MM.1S (cell line): ENCODE measurements around the gene TMEM267.
A peak's percentile ranks its signal among the peaks of the same experiment; 100 is the strongest.

Source experiments
- DNase-seq: peaks from one replicate; pipeline ENCODE4 v3.0.0-alpha.2; 2015
- H2AFZ ChIP-seq: fragments of 300-600 bp; sonication (generic); 2 replicates; pipeline ENCODE4 v1.6.0; 2016; ENCODE audit warnings: antibody characterized with exemption, low read length
- H3F3A ChIP-seq: fragments of 300-600 bp; sonication (generic); 2 replicates; pipeline ENCODE4 v1.6.1; 2016; ENCODE audit warnings: mild to moderate bottlenecking, antibody characterized with exemption, low read length, moderate library complexity, mixed read lengths; ENCODE audit not compliant: insufficient read depth
- H3K27ac ChIP-seq: fragments of 300-600 bp; sonication (generic); 2 replicates; pipeline ENCODE4 v1.5.1; 2016; ENCODE audit warnings: mild to moderate bottlenecking, low read length
- H3K27me3 ChIP-seq: fragments of 300-600 bp; sonication (generic); replicated peaks from 2 replicates; pipeline ENCODE4 v1.6.0; 2016; ENCODE audit warnings: low read length; ENCODE audit not compliant: insufficient read depth
- H3K36me3 ChIP-seq: fragments of 300-600 bp; sonication (generic); replicated peaks from 2 replicates; pipeline ENCODE4 v1.6.1; 2016; ENCODE audit warnings: mild to moderate bottlenecking, low read length, mixed read lengths; ENCODE audit not compliant: insufficient read depth
- H3K4me1 ChIP-seq: fragments of 300-600 bp; sonication (generic); 2 replicates; pipeline ENCODE4 v1.6.1; 2016; ENCODE audit warnings: low read length, mixed read lengths
- H3K4me2 ChIP-seq: fragments of 300-600 bp; sonication (generic); 2 replicates; pipeline ENCODE4 v1.6.0; 2016; ENCODE audit warnings: low read depth, low read length
- H3K4me3 ChIP-seq: fragments of 300-600 bp; sonication (generic); 2 replicates; pipeline ENCODE4 v1.5.1; 2016; ENCODE audit warnings: low read length, mixed read lengths
- H3K79me2 ChIP-seq: fragments of 300-600 bp; sonication (generic); 2 replicates; pipeline ENCODE4 v1.6.1; 2016; ENCODE audit warnings: mixed run types, low read length, mixed read lengths
- H3K9ac ChIP-seq: fragments of 300-600 bp; sonication (generic); 2 replicates; pipeline ENCODE4 v1.6.1; 2016; ENCODE audit warnings: low read length, mixed read lengths
- H3K9me2 ChIP-seq: fragments of 300-600 bp; sonication (generic); replicated peaks from 2 replicates; pipeline ENCODE4 v1.6.1; 2016; ENCODE audit warnings: mild to moderate bottlenecking, low read length, mixed read lengths; ENCODE audit not compliant: insufficient read depth
- H3K9me3 ChIP-seq: fragments of 300-600 bp; sonication (generic); replicated peaks from 2 replicates; pipeline ENCODE4 v1.6.1; 2016; ENCODE audit warnings: mild to moderate bottlenecking, low read length, mixed read lengths; ENCODE audit not compliant: insufficient read depth
- H4K20me1 ChIP-seq: fragments of 300-600 bp; sonication (generic); 2 replicates; pipeline ENCODE4 v1.6.1; 2016; ENCODE audit warnings: mild to moderate bottlenecking, low read length, moderate library complexity, mixed read lengths; ENCODE audit not compliant: insufficient read depth
- EZH2 ChIP-seq: fragments of 300-600 bp; sonication (generic); optimal IDR thresholded peaks from 2 replicates; pipeline ENCODE3; 2017; ENCODE audit warnings: low read depth, mild to moderate bottlenecking, antibody characterized with exemption, low read length, mixed read lengths
- EZH2phosphoT487 ChIP-seq: fragments of 300-600 bp; sonication (generic); IDR thresholded peaks from 2 replicates; pipeline ENCODE4 v1.6.1; 2018; ENCODE audit warnings: antibody characterized with exemption, low read length
- TF ChIP-seq, protein P1 (sequence below): fragments of 300-600 bp; sonication (generic); IDR thresholded peaks from 2 replicates; pipeline ENCODE4 v1.5.1; 2016; ENCODE audit warnings: antibody characterized with exemption, low read length, mixed read lengths

Gene TMEM267

DNA sequence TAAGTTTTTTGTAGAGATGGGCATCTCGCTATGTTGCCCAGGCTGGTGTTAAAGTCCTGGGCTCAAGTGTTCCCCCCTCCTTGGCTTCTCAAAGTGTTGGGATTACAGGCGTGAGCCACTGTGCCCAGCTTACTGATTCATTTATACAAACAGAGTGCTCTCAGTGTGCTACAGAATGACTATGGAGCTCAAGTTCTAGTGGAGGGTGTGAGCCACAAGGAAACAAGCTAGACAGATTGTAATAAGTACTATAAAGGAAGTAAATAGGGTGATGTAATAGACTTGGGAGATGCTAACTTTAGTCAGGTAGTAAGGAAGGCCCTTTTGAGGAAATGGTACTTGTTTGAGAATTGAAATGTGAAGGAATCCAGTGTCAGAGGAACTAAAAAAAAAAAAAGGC lies 1.7 kb upstream of the TMEM267 start:
- H3K4me2 ChIP-seq, result no peak overlapping the region

GRCh38 chr5:43484106-43484849 lies 613 bp upstream of the TMEM267 start:
- Histone ChIP-seq H3K9me3 (no peaks in the 10 kb centered on the region), H3K79me2 (peaks cover 16% of the 10 kb centered on the region), H3K4me3 (peak overlapping the region; percentile 91), H3F3A (peaks cover 18% of the 10 kb centered on the region), H3K36me3 (no peaks in the 10 kb centered on the region), H3K4me2 (peak overlapping the region; percentile 99), H3K4me1 (peaks cover 7% of the 10 kb centered on the region), H3K27ac (peak overlapping the region; percentile 94), H4K20me1 (no peaks in the 10 kb centered on the region), H3K27me3 (no peaks in the 10 kb centered on the region), H2AFZ (peak overlapping the region; percentile 96), H3K9me2 (no peaks in the 10 kb centered on the region), H3K9ac (peak overlapping the region; percentile 96)
- TF ChIP-seq EZH2, result no peak
- TF ChIP-seq EZH2phosphoT487, result no peak
- TF ChIP-seq, protein P1, sequence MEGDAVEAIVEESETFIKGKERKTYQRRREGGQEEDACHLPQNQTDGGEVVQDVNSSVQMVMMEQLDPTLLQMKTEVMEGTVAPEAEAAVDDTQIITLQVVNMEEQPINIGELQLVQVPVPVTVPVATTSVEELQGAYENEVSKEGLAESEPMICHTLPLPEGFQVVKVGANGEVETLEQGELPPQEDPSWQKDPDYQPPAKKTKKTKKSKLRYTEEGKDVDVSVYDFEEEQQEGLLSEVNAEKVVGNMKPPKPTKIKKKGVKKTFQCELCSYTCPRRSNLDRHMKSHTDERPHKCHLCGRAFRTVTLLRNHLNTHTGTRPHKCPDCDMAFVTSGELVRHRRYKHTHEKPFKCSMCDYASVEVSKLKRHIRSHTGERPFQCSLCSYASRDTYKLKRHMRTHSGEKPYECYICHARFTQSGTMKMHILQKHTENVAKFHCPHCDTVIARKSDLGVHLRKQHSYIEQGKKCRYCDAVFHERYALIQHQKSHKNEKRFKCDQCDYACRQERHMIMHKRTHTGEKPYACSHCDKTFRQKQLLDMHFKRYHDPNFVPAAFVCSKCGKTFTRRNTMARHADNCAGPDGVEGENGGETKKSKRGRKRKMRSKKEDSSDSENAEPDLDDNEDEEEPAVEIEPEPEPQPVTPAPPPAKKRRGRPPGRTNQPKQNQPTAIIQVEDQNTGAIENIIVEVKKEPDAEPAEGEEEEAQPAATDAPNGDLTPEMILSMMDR, result peak; percentile 77
- peak; percentile 89 for DNase-seq

More for the DNA sequence above, 1.7 kb upstream of the TMEM267 start:
- H3K79me2 ChIP-seq, result peaks cover 16% of the 10 kb centered on the region
- no peak overlapping the region for H3K4me3 ChIP-seq
- TF ChIP-seq EZH2, result no peak
- TF ChIP-seq, protein P1, result no peak
- TF ChIP-seq EZH2phosphoT487, result no peak
- H3K4me1 ChIP-seq, result peaks cover 7% of the 10 kb centered on the region
- H2AFZ ChIP-seq, result no peak overlapping the region
- H3F3A ChIP-seq, result peaks cover 12% of the 10 kb centered on the region
- no peaks in the 10 kb centered on the region for H4K20me1 ChIP-seq
- no peaks in the 10 kb centered on the region for H3K36me3 ChIP-seq
- DNase-seq, result no peak
- no peaks in the 10 kb centered on the region for H3K9me3 ChIP-seq
- no peaks in the 10 kb centered on the region for H3K27me3 ChIP-seq
- no peak overlapping the region for H3K27ac ChIP-seq
- no peaks in the 10 kb centered on the region for H3K9me2 ChIP-seq
- no peak overlapping the region for H3K9ac ChIP-seq

- Histone ChIP-seq H3K36me3 (no peaks in the 10 kb centered on the region), H3K27me3 (no peaks in the 10 kb centered on the region), H3K4me3 (peak overlapping the region; percentile 91), H3F3A (peaks cover 18% of the 10 kb centered on the region), H3K9me3 (no peaks in the 10 kb centered on the region), H3K79me2 (peaks cover 16% of the 10 kb centered on the region), H3K9me2 (no peaks in the 10 kb centered on the region), H3K4me1 (peaks cover 7% of the 10 kb centered on the region), H3K9ac (peak overlapping the region; percentile 96), H3K4me2 (peak overlapping the region; percentile 99), H3K27ac (peak overlapping the region; percentile 94; the same call in 1 of the 2 replicates), H2AFZ (peak overlapping the region; percentile 96), H4K20me1 (no peaks in the 10 kb centered on the region)
- TF ChIP-seq EZH2, result no peak
- no peak for TF ChIP-seq EZH2phosphoT487
- TF ChIP-seq, protein P1, result no peak
- DNase-seq, result no peak
Observed at GRCh38 chr5:43482490-43483297, 971 bp downstream of the TMEM267 start.
